HG03196 (cell line): ENCODE measurements around the gene L1CAM.
"Not testable (repeated sequence)": the region's sequence is repeated elsewhere in the genome, so short reads cannot be mapped to it uniquely, and the experiment has no call there.

Experiments
- ATAC-seq: cut with Tn5 transposase; IDR thresholded peaks from one replicate; pipeline ENCODE4 v1.9.1; 2021; ENCODE audit not compliant: unreplicated experiment

Gene L1CAM

GRCh38 chrX:153831429-153832150 lies 54.4 kb downstream of the L1CAM start:
- ATAC-seq, result no peak

- no peak for ATAC-seq
Observed at GRCh38 chrX:153830640-153831428, 55.1 kb downstream of the L1CAM start.

- ATAC-seq, result no peak
Observed at GRCh38 chrX:153829799-153830639, 56.0 kb downstream of the L1CAM start, which contains the start of gene PDZD4. PDZD4 (minus strand) TSS chrX:153830544; CDS start chrX:153830298, 246 bp downstream.

DNA sequence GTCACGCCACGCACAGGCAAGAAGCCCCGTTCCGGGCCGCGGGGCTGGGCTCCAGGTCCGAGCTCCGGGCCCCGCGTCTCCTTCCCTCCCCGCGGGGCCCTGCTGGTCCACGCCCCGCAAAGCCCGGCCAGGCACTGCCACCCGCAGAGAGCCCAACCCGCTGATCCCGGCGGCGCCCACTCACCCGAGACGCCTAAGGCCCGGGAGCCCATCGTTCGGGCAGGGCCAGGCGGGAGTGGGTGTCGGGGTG lies 56.5 kb downstream of the L1CAM start:
- ATAC-seq, result no peak

DNA sequence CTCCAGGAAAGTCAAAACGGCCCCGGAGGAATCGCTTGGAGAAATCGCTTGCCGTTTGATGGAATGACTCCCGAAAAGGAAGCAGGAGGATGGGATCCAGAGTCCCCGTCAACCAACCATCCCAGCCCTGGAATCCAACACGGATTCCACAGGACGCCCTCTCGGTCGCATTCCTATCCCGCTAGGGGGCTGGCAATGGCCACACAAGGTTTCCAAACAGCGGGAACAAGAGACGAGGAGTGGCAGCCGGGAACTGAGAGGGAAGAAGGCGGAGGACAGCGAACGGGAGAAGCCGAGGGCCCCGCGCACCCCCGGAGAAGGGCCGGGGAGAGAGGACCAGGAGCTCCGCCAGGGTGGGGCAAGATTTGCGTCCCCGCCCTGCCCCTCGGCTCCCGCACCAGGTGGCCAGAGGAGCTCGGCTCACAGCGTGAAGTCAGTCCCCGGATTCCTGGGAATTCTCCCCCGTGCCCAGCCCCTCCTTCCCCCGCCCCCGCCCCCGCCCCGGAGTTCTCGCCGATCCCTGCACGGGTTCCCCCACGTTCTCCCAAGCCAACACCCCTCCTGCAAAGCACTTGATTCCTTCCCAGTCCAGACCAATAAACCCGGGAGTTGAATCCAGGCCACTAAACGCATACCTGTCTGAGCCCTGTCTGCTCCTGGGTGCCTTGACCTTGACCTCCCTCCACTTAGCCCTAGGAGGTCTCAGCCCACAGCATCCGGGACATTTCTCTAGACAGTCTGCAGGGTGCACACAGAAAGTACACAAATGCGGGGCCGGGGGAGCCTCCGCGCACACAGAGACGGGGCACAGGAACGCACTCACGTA lies 57.0 kb downstream of the L1CAM start:
- ATAC-seq, result no peak

DNA sequence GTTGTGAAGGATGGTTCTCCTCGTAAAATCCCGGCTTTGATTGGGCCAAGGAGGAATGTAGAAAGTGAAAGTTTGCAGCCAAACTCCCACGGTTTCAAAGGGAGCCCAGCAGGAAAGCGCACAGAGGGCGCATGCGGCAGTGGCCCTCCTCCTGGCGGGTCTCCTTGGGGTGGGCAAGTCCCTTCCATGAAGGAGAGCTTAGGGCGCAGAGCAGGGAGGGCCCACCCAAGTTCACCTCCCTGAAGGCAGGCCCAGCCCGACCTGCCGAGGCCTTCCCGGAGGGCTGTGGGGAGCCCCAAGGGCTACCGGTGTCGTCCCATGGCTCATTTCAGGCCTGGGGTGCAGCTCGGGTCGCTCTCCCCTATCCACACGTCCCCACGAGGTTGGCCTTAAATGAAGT lies 57.7 kb downstream of the L1CAM start:
- no peak for ATAC-seq

DNA sequence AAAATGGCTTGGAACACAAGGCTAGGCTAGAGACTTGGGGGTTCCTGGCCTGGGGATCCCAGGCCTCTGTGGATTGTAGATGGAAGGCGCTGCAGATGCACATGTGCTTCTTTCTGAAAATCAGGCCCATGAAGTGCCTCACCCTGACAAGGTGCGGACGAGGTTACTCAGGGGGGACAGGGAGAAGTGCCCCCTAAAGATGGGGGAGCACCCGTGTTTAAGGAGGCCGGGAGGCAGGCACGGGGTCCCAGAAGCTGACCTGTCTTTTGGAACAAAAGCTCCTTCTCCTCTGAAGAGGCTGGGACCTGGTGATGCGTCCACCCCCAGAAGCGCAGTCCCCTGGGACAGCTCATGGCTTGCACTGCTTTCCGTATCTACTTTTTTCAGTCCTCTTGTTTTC lies 58.1 kb downstream of the L1CAM start:
- no peak for ATAC-seq

- no peak for ATAC-seq
Observed at GRCh38 chrX:153827016-153827415, 59.0 kb downstream of the L1CAM start.

GRCh38 chrX:153825042-153825441 lies 60.9 kb downstream of the L1CAM start:
- no peak for ATAC-seq

DNA sequence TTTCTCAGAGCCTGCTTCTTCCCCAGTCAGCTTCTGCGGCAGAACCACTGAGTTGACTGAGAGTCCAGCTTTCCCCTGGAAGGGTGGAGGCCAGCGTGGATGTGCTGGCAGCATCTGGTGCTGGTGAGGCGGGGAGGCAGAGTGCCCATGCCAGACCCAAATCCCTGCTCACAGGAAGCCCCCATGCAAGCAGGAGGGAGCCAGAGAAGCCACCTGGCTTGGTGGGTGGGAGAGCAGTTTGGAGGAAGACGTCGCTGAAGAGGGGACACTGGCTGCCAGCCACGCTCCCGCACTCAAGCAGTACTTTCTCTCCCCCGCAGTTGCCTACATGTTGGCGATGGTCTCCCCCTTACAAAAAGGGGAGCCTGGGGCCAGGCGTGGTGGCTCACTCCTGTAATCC lies 61.6 kb downstream of the L1CAM start:
- ATAC-seq, result no peak

DNA sequence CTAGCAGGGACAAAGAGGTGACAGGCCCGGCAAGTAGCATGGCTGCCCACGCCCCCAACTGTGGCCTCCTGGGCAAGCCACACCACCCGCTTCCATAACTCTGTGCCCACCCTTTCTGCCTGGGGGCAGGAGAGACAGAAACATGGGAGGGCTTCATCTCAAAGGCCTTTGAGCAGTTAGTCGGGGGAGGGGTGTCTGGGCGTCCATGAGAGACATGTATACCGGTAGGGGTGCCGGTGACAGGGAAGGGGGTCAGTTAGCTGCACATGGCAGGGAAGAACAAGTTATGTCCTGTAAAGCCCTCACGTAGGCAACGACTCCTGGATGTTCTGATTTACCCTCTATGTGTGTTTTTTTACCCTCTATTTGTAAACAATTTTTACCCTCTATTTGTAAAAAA lies 64.9 kb downstream of the L1CAM start:
- no peak for ATAC-seq

DNA sequence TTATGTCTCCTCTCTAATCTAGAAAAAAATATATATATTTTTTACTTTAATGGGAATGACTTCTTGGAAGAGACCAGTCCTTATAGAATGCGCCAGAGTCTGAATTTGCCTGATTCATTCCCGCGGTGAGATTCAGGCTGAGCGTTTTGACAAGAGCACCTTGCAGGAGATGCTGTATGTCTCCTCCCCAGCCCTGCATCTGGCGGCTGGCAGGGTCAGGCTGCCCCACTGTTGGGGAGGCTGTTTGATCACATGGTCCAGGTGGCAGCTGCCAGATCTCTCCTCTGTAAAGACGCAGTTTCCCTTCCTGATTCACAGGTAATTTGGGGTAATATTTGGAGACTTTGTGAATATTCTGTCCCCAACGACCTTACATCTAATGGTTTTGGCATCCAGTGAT lies 65.4 kb downstream of the L1CAM start:
- ATAC-seq, result no peak

GRCh38 chrX:153819384-153820040 lies 66.5 kb downstream of the L1CAM start:
- ATAC-seq, result no peak

- ATAC-seq, result no peak
Observed at GRCh38 chrX:153818571-153819383, 67.2 kb downstream of the L1CAM start.

DNA sequence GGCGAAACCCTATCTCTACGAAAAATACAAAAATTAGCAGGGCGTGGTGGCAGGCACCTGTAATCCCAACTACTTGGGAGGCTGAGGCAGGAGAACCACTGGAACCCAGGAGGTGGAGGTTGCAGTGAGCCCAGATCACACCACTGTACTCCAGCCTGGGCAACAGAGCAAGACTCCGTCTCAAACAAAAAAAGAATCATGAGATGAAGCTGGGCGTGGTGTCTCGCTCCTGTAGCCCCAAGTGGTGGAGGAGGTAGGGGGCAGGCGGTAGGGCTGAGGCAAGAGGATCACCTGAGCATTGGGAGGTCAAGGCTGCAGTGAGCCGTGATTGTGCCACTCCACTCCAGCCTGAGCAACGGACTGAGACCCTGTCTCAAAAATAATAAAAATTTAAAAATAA lies 67.9 kb downstream of the L1CAM start:
- not testable (repeated sequence) for ATAC-seq

GRCh38 chrX:153816831-153817690 lies 68.9 kb downstream of the L1CAM start:
- no peak for ATAC-seq

- no peak for ATAC-seq
Observed at GRCh38 chrX:153814591-153815315, 71.2 kb downstream of the L1CAM start.

DNA sequence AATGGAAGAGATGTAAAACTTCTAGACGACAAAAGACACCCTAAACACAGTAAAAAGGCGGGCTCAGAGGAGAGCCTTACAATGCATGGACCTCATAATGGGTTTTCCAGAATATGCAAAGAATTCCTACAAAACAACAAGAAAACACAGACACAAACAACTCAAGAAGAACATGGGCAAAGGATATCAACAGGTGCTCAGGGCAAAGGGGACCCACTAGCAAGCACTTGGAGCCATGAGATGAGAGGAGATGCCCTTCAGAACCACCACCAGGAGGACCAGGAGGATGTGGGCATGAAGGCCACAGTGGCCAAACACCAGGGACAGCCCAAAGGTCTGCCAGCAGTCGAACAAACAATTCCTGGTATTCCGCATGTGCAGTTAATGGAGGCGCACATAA lies 72.8 kb downstream of the L1CAM start:
- no peak for ATAC-seq
